KMS-11 (cell line): ENCODE measurements around the gene TPD52L1.

Source experiments
- H2AFZ ChIP-seq: fragments of 200-600 bp; sonication (generic); 2 replicates; pipeline ENCODE4 v1.6.1; 2016; ENCODE audit warnings: antibody characterized with exemption, mixed run types, low read depth
- H3K27ac ChIP-seq: fragments of 200-600 bp; sonication (generic); 2 replicates; pipeline ENCODE4 v1.6.1; 2016; ENCODE audit warnings: mild to moderate bottlenecking, mixed run types
- H3K27me3 ChIP-seq: fragments of 200-600 bp; sonication (generic); 2 replicates; pipeline ENCODE4 v1.6.1; 2017; ENCODE audit warnings: mild to moderate bottlenecking, low read depth, mixed run types, moderate library complexity; ENCODE audit not compliant: insufficient read depth
- H3K36me3 ChIP-seq: fragments of 200-600 bp; sonication (generic); 2 replicates; pipeline ENCODE4 v1.6.1; 2017; ENCODE audit warnings: mild to moderate bottlenecking, mixed run types; ENCODE audit not compliant: insufficient read depth
- H3K4me1 ChIP-seq: fragments of 200-600 bp; sonication (generic); 2 replicates; pipeline ENCODE4 v1.6.1; 2016; ENCODE audit warnings: mild to moderate bottlenecking, low read depth, mixed run types; ENCODE audit not compliant: poor library complexity, severe bottlenecking
- H3K4me2 ChIP-seq: fragments of 200-600 bp; sonication (generic); 2 replicates; pipeline ENCODE4 v1.7.0; 2016; ENCODE audit warnings: mild to moderate bottlenecking, mixed run types
- H3K4me3 ChIP-seq: fragments of 200-600 bp; sonication (generic); IDR thresholded peaks from 2 replicates; pipeline ENCODE4 v1.6.1; 2017; ENCODE audit warnings: low read depth, low read length, mixed read lengths; ENCODE audit not compliant: insufficient read depth
- H3K79me2 ChIP-seq: fragments of 200-600 bp; sonication (generic); 2 replicates; pipeline ENCODE4 v1.6.1; 2016; ENCODE audit warnings: low read depth, mixed run types; ENCODE audit not compliant: insufficient read depth
- H3K9ac ChIP-seq: fragments of 200-600 bp; sonication (generic); 2 replicates; pipeline ENCODE4 v1.6.1; 2016; ENCODE audit warnings: mild to moderate bottlenecking, mixed run types
- H4K20me1 ChIP-seq: fragments of 200-600 bp; sonication (generic); 2 replicates; pipeline ENCODE4 v1.6.1; 2016; ENCODE audit warnings: mild to moderate bottlenecking, mixed run types; ENCODE audit not compliant: insufficient read depth
- TF ChIP-seq, protein P1 (sequence below): fragments of 200-600 bp; sonication (generic); conservative IDR thresholded peaks from 2 replicates; pipeline ENCODE4 v1.6.1; 2017; ENCODE audit warnings: low read depth, mild to moderate bottlenecking, antibody characterized with exemption, low read length, moderate library complexity, mixed read lengths

TPD52L1 gene

DNA sequence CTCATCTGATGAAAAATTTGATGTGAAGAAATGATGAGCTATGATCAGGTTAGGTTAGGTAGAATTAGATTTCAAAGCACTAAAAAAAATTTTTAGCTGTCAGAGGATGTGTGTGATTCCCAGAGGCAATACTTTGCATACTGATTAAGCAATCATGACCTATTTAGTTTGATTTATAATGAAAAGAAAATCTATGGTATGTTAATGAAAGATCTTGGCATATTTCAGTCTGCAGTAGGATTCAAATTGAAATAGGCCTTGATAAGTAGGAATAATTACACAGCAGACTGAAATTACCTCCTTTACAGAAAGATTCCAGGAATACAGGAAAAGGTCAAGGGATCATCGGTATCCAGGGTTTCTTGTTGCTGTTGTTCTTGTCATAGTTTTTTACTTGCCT is 78.9 kb downstream of the TPD52L1 start:
- Histone ChIP-seq H3K9ac (no peak overlapping the region), H3K27ac (no peak overlapping the region), H3K79me2 (no peaks in the 10 kb centered on the region), H3K4me3 (no peak overlapping the region), H3K4me1 (no peaks in the 10 kb centered on the region), H3K4me2 (no peak overlapping the region), H3K36me3 (no peaks in the 10 kb centered on the region), H3K27me3 (no peaks in the 10 kb centered on the region), H2AFZ (no peak overlapping the region), H4K20me1 (no peaks in the 10 kb centered on the region)
- TF ChIP-seq, protein P1, sequence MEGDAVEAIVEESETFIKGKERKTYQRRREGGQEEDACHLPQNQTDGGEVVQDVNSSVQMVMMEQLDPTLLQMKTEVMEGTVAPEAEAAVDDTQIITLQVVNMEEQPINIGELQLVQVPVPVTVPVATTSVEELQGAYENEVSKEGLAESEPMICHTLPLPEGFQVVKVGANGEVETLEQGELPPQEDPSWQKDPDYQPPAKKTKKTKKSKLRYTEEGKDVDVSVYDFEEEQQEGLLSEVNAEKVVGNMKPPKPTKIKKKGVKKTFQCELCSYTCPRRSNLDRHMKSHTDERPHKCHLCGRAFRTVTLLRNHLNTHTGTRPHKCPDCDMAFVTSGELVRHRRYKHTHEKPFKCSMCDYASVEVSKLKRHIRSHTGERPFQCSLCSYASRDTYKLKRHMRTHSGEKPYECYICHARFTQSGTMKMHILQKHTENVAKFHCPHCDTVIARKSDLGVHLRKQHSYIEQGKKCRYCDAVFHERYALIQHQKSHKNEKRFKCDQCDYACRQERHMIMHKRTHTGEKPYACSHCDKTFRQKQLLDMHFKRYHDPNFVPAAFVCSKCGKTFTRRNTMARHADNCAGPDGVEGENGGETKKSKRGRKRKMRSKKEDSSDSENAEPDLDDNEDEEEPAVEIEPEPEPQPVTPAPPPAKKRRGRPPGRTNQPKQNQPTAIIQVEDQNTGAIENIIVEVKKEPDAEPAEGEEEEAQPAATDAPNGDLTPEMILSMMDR = no peak

GRCh38 chr6:125233202-125233601 is 79.6 kb downstream of the TPD52L1 start:
- Histone ChIP-seq H3K27ac (no peak overlapping the region), H3K4me3 (no peak overlapping the region)

DNA sequence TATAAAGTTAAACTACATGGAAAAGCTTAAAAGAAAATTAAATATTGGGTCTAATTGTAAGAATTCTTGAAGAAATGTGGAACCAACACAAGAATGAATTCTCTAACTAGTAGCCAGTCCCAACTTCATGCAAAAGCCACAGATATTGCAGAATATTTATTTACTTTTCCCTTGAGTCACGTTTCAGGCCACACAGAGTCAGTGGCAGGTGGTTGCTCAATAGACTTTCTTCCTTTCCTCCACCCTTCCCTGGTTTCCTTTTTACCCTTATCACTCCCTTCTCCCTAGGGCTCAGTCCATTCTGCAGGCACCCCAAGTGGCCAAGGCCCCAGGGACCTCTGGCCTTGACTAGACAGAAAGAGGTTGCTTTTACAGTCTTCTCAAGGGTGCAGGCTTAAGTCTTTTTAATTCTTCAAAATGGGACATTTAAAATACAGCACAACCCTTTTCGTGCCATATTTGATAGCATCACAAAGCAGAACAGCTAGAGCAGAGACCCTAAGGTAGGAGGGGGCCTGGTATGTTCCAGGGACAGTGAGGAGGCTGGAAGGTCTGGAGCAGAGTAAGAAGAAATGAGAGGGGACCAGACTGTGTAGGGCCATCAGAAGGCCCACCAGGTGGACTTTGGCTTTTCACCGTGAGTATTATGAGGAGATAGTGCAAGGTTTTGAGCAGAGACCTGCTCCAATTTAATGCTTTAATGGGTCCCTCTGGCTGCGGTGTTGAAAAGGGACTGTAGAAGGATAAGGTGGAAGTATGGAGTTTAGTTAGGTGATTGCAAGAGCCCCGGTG is 83.2 kb downstream of the TPD52L1 start:
- no peak overlapping the region for H3K9ac ChIP-seq
- H3K27me3 ChIP-seq = no peaks in the 10 kb centered on the region
- no peak overlapping the region for H3K27ac ChIP-seq
- H4K20me1 ChIP-seq = no peaks in the 10 kb centered on the region
- H3K36me3 ChIP-seq = no peaks in the 10 kb centered on the region
- H3K4me1 ChIP-seq = no peaks in the 10 kb centered on the region
- H3K79me2 ChIP-seq = no peaks in the 10 kb centered on the region
- no peak overlapping the region for H3K4me3 ChIP-seq
- H3K4me2 ChIP-seq = no peak overlapping the region
- H2AFZ ChIP-seq = no peak overlapping the region
- TF ChIP-seq, protein P1 = no peak

More at GRCh38 chr6:125233202-125233601, 79.6 kb downstream of the TPD52L1 start:
- TF ChIP-seq, protein P1 = no peak
- Histone ChIP-seq H3K36me3 (no peaks in the 10 kb centered on the region), H4K20me1 (no peaks in the 10 kb centered on the region), H3K27me3 (no peaks in the 10 kb centered on the region), H3K4me2 (no peak overlapping the region), H3K79me2 (no peaks in the 10 kb centered on the region), H2AFZ (no peak overlapping the region), H3K4me1 (no peaks in the 10 kb centered on the region), H3K9ac (no peak overlapping the region)

GRCh38 chr6:125237764-125238163 is 84.2 kb downstream of the TPD52L1 start:
- H3K4me1 ChIP-seq = no peaks in the 10 kb centered on the region
- H3K4me3 ChIP-seq = no peak overlapping the region
- no peak overlapping the region for H2AFZ ChIP-seq
- no peak overlapping the region for H3K4me2 ChIP-seq
- no peaks in the 10 kb centered on the region for H3K79me2 ChIP-seq
- no peak overlapping the region for H3K9ac ChIP-seq
- TF ChIP-seq, protein P1 = no peak
- H3K27ac ChIP-seq = no peak overlapping the region
- H4K20me1 ChIP-seq = no peaks in the 10 kb centered on the region
- no peaks in the 10 kb centered on the region for H3K27me3 ChIP-seq
- no peaks in the 10 kb centered on the region for H3K36me3 ChIP-seq
